K562 (cell line): ENCODE results near the gene SLC39A11. TPM values are rescaled to one million over a fixed set of nuclear protein-coding genes. Genes with fewer than 3 reads are reported as not detected.

Experiments
- ATAC-seq: fragments of 200-7000 bp; cut with Tn5 transposase; 3 replicates; pipeline ENCODE4 v1.9.1; 2020; ENCODE audit warnings: moderate library complexity
- BruUV-seq: library from RNA; stranded (reverse); fragments of 400-500 nt; replicated peaks from 2 replicates; lab custom pipeline; 2021; lab: Mats Ljungman, UMichigan
- CTCF ChIA-PET: fragments of 300-600 bp; formaldehyde crosslinking; extraction: SDS; loops from one replicate; lab custom pipeline; 2021; ENCODE audit warnings: low intra/inter-chr PET ratio; lab: Yijun Ruan, JAX
- POLR2A ChIA-PET: fragments of 300-600, 350-650 bp; sonication (Branson Sonifier 250); formaldehyde crosslinking; extraction: SDS; loops from one replicate; lab custom pipeline; 2021; ENCODE audit warnings: antibody characterized with exemption, inconsistent platforms; lab: Yijun Ruan, JAX
- DNase-seq, 4 experiments: peaks; one replicate each; pipeline versions ENCODE4 v3.0.0 to v3.0.0-alpha.2; 2011 to 2018; ENCODE audit warnings: low spot score in 3 of 4, mixed read lengths in 3 of 4; ENCODE audit errors: extremely low read depth in 1 of 4
- FAIRE-seq: peaks from 2 replicates; lab custom pipeline; 2011; peaks lifted over from hg19 to GRCh38; lab: Jason Lieb, UNC
- H2AFZ ChIP-seq: 2 replicates; pipeline ENCODE4 v1.6.0; 2011; ENCODE audit warnings: low read depth, low read length, control low read depth, inconsistent platforms
- H3K27ac ChIP-seq: fragments of 200-600 bp; 3 replicates; pipeline ENCODE4 v1.8.0; 2011; ENCODE audit warnings: low read depth, mild to moderate bottlenecking, control low read depth, inconsistent platforms, low read length, moderate library complexity, mixed read lengths; ENCODE audit errors: extremely low read depth
- H3K27me3 ChIP-seq, 2 experiments: fragments of 300-600 bp in 1 of 2; 2 replicates in 1 of 2; 3 replicates in 1 of 2; pipeline versions ENCODE4 v1.6.0 to v1.8.0; 2011; ENCODE audit warnings: inconsistent platforms in 2 of 2, low read length in 2 of 2, mild to moderate bottlenecking in 1 of 2, mixed read lengths in 1 of 2, moderate library complexity in 1 of 2; ENCODE audit not compliant: control insufficient read depth in 2 of 2, insufficient read depth in 2 of 2
- H3K36me3 ChIP-seq: fragments of 300-600 bp; 3 replicates; pipeline ENCODE4 v1.8.0; 2011; ENCODE audit warnings: mild to moderate bottlenecking, low read length, inconsistent platforms; ENCODE audit not compliant: control insufficient read depth, insufficient read depth
- H3K4me1 ChIP-seq, 2 experiments: fragments of 200-600 bp in 1 of 2; replicated peaks in 1 of 2; 2 replicates in 1 of 2; 3 replicates in 1 of 2; pipeline versions ENCODE4 v1.5.1 to v1.8.0; 2011; ENCODE audit warnings: inconsistent platforms in 2 of 2, low read length in 2 of 2, mild to moderate bottlenecking in 1 of 2, mixed read lengths in 1 of 2, moderate library complexity in 1 of 2; ENCODE audit not compliant: control insufficient read depth in 2 of 2, insufficient read depth in 2 of 2
- H3K4me2 ChIP-seq: 2 replicates; pipeline ENCODE4 v1.6.1; 2011; ENCODE audit warnings: low read length, control low read depth, inconsistent platforms, mixed read lengths; ENCODE audit not compliant: insufficient read depth
- H3K4me3 ChIP-seq: fragments of 200-600 bp; sonication (generic), shearing (Covaris generic); 2 replicates; pipeline ENCODE4 v1.5.1; 2016; ENCODE audit warnings: control low read depth, inconsistent platforms
- H3K79me2 ChIP-seq: fragments of 200-600 bp; 3 replicates; pipeline ENCODE4 v1.8.0; 2011; ENCODE audit warnings: low read length, inconsistent platforms; ENCODE audit not compliant: control insufficient read depth, insufficient read depth
- H3K9ac ChIP-seq, 2 experiments: 2 replicates each; pipeline versions ENCODE4 v1.6.0 to v1.6.1; 2011; ENCODE audit warnings: low read depth in 2 of 2, low read length in 2 of 2, control low read depth in 1 of 2, inconsistent platforms in 1 of 2, mild to moderate bottlenecking in 1 of 2, mixed read lengths in 1 of 2; ENCODE audit not compliant: insufficient read depth in 1 of 2
- H3K9me1 ChIP-seq: one replicate; pipeline ENCODE4 v1.6.0; 2011; ENCODE audit warnings: inconsistent platforms, mild to moderate bottlenecking, low read length, moderate library complexity; ENCODE audit not compliant: control insufficient read depth, insufficient read depth
- H3K9me3 ChIP-seq: replicated peaks from 2 replicates; pipeline ENCODE4 v1.5.1; 2011; ENCODE audit warnings: low read depth, low read length, inconsistent platforms; ENCODE audit not compliant: control insufficient read depth, insufficient read depth
- H4K20me1 ChIP-seq: replicated peaks from 2 replicates; pipeline ENCODE4 v1.6.1; 2011; ENCODE audit warnings: low read length, inconsistent platforms, mixed read lengths; ENCODE audit not compliant: control insufficient read depth, insufficient read depth
- BRCA1 ChIP-seq, 2 experiments: fragments of 450-650 bp in 1 of 2; sonication (generic) in 1 of 2; formaldehyde crosslinking in 1 of 2; IDR thresholded peaks; 2 replicates each; pipeline versions ENCODE4 v1.5.0 to v1.6.1; 2017 to 2020; ENCODE audit warnings: mild to moderate bottlenecking in 1 of 2, missing genetic modification reagents in 1 of 2
- CLOCK ChIP-seq: fragments of 250-450 bp; sonication (Bioruptor Pico); IDR thresholded peaks from 2 replicates; pipeline ENCODE4 v1.4.0; 2020; ENCODE audit warnings: mild to moderate bottlenecking, moderate library complexity, borderline replicate concordance
- ESRRA ChIP-seq: fragments of 450-650 bp; IDR thresholded peaks from 2 replicates; pipeline ENCODE4 v1.6.1; 2014; ENCODE audit warnings: low read depth, mild to moderate bottlenecking, moderate library complexity, borderline replicate concordance
- KDM4B ChIP-seq, 2 experiments: fragments of 450-650 bp in 1 of 2; sonication (generic) in 1 of 2; IDR thresholded peaks; 2 replicates each; pipeline ENCODE4 v1.6.1; 2016 to 2017; ENCODE audit warnings: borderline replicate concordance in 2 of 2, antibody characterized with exemption in 1 of 2, low read depth in 1 of 2, mild to moderate bottlenecking in 1 of 2
- LEF1 ChIP-seq: fragments of 450-650 bp; IDR thresholded peaks from 2 replicates; pipeline ENCODE4 v1.6.1; 2016; ENCODE audit warnings: mild to moderate bottlenecking
- RBM39 ChIP-seq: fragments of 200-400 bp; formaldehyde crosslinking; optimal IDR thresholded peaks from 2 replicates; pipeline ENCODE3; 2018; ENCODE audit warnings: low read depth, low read length
- RHOXF2B ChIP-seq: fragments of 250-450 bp; sonication (Bioruptor Pico); conservative IDR thresholded peaks from 2 replicates; pipeline ENCODE4 v1.5.1; 2021
- SREBF1 ChIP-seq: fragments of 150-350 bp; IDR thresholded peaks from 2 replicates; pipeline ENCODE4 v1.6.1; 2014; ENCODE audit warnings: antibody characterized with exemption, low read depth, low read length, borderline replicate concordance
- STAT5A ChIP-seq: IDR thresholded peaks from 2 replicates; pipeline ENCODE4 v1.6.1; 2012; ENCODE audit warnings: low read length, inconsistent platforms, borderline replicate concordance
- TCFL5 ChIP-seq: fragments of 250-450 bp; sonication (Bioruptor Pico); conservative IDR thresholded peaks from 2 replicates; pipeline ENCODE4 v1.6.1; 2021; ENCODE audit warnings: mild to moderate bottlenecking, moderate library complexity, matching md5 sums
- TRIM25 ChIP-seq: fragments of 450-650 bp; IDR thresholded peaks from 2 replicates; pipeline ENCODE4 v1.7.0; 2016; ENCODE audit warnings: borderline replicate concordance
- ZNF311 ChIP-seq: fragments of 250-450 bp; sonication (Bioruptor Pico); IDR thresholded peaks from 2 replicates; pipeline ENCODE4 v1.4.0; 2020; ENCODE audit warnings: mild to moderate bottlenecking, moderate library complexity
- ZNF395 ChIP-seq: fragments of 200-800 bp; sonication (Bioruptor generic); IDR thresholded peaks from 2 replicates; pipeline ENCODE4 v1.6.1; 2017; ENCODE audit warnings: missing genetic modification characterization, missing compliant biosample characterization
- WGBS: fragments of 100-300 bp; shearing (Covaris generic); methylation state at CpG from one replicate; pipeline ENCODE4 v1.1.6; 2016; ENCODE audit warnings: low coverage, mixed read lengths; ENCODE audit not compliant: insufficient coverage; ENCODE audit errors: missing lambda C conversion rate; 5-methylcytosine and 5-hydroxymethylcytosine counted together
- in situ Hi-C: fragments of 300-500 bp; cut with MboI; formaldehyde crosslinking; loops from 4 replicates; pipeline ENCODE4 v1.15.0; 2018; ENCODE audit warnings: inconsistent platforms, mixed read lengths
- intact Hi-C: fragments of 100-400 bp; cut with micrococcal nuclease; formaldehyde crosslinking; loops from 2 replicates; pipeline ENCODE4 v1.14.2; 2022
- polyA plus RNA-seq, 8 experiments: library from polyadenylated mRNA; depleted of rRNA in 4 of 8; stranded (reverse) in 5 of 8; unstranded in 3 of 8; fragments of >200 nt; fragmentation: Nextera tagmentation in 2 of 8; fragmentation: Illumina TruSeq in 1 of 8; extraction: Ambion mirVana in 2 of 8; extraction: Trizol in 1 of 8; gene quantifications; 2 replicates each; pipeline versions ENCODE4 v1.2.1 to v1.2.3, GENCODE V29; 2011 to 2014; ENCODE audit warnings: inconsistent platforms in 1 of 8, missing spikeins in 1 of 8
- total RNA-seq, 7 experiments: library from RNA; depleted of rRNA in 6 of 7; stranded (reverse); fragments of >200 nt in 6 of 7; fragmentation: Illumina TruSeq in 2 of 7; extraction: Trizol in 2 of 7; gene quantifications; 2 replicates each; pipeline versions ENCODE4 v1.2.1 to v1.2.3, GENCODE V29; 2011 to 2021; ENCODE audit warnings: low replicate concordance in 1 of 7

Gene SLC39A11
- total and polyA plus RNA-seq, 9 of the 15 experiments (the other 6 are each of a cell fraction or from before 2014, with no cell fraction given) = 10.5 to 26.4 (median 13.4) TPM

- Histone ChIP-seq H3K9ac (no peak overlapping the region), H3K4me2 (no peak overlapping the region), H3K27ac (no peak overlapping the region), H3K36me3 (no peaks in the 10 kb centered on the region), H2AFZ (no peak overlapping the region), H3K4me1 (no peaks in the 10 kb centered on the region), H3K27me3 (peaks cover 0 to 3% of the 10 kb centered on the region in 2 experiments; a peak in 1 of 5 replicates), H3K9me3 (no peaks in the 10 kb centered on the region), H3K79me2 (no peaks in the 10 kb centered on the region), H3K4me3 (no peak overlapping the region), H4K20me1 (no peaks in the 10 kb centered on the region), H3K9me1 (no peaks in the 10 kb centered on the region)
- no peak for DNase-seq
- ChIA-PET CTCF (no interaction called here), POLR2A (no interaction called here)
- no peak for FAIRE-seq
- ATAC-seq = no peak
- in situ Hi-C loops = no loop called here
- no TSS peak for BruUV-seq
- intact Hi-C loops = no loop called here
- WGBS = 0% methylated on average over 3 of the region's 3 CpGs
- TF ChIP-seq ZNF311 (CRISPR knock-in tag) (no peak), SREBF1 (no peak), BRCA1 (IDR thresholded peaks at IDR 0.05) (no peak), BRCA1 (CRISPR knock-in tag; IDR thresholded peaks at IDR 0.05) (no peak), ESRRA (no peak), RBM39 (no peak), TRIM25 (no peak), RHOXF2B (CRISPR knock-in tag) (no peak), CLOCK (no peak), TCFL5 (CRISPR knock-in tag) (no peak), LEF1 (no peak), STAT5A (no peak), ZNF395 (CRISPR knock-in tag) (no peak), KDM4B (IDR thresholded peaks at IDR 0.05; ENCODE audit: borderline replicate concordance in 2 of 2, low read depth in 1 of 2) (no peak)
Measured at GRCh38 chr17:72624226-72624625, 468.3 kb downstream of the SLC39A11 start.
